NT2/D1 (cell line): ENCODE data around the gene SGCE.

Experiments used
- SUZ12 ChIP-seq: IDR thresholded peaks from 2 replicates; pipeline ENCODE4 v1.6.1; 2011; ENCODE audit not compliant: insufficient read length, insufficient read depth; ENCODE audit errors: extremely low read depth
- YY1 ChIP-seq: IDR thresholded peaks from 2 replicates; pipeline ENCODE4 v1.6.1; 2011; ENCODE audit not compliant: insufficient read length, insufficient read depth
- ZNF274 ChIP-seq: IDR thresholded peaks from 2 replicates; pipeline ENCODE4 v1.6.1; 2011; ENCODE audit warnings: mild to moderate bottlenecking, low read depth, low read length

DNA sequence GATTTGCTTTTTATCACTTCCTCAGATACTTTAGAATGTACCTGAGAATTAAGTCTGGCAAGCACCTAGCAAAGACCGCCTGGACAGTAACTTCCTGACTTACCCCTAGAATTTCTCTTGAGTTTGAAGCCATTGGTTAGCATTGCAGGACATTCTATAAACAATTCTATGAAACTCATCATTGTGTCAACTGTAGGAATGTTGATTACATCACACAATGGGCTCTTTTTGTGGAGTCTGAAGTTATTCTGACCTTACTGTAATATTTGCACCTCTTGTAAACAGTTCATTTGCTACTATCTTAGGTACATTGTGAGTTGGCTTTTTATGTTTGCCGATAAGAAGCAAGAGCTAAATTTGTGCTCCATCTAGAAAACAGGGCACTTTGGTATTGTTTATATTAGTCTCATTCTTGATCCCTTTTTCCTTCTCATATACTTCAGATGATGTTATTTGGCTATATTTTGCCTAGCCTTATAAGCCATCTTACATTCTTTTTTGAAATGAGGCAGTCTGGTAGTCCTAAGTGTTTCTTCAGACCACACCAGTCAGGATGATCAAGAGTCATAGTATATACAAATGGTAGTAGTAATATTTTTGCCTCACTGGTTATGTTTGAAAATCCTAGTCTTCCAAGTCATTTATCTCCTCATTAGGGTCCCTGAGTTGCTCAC is 94.0 kb downstream of the SGCE start:
- TF ChIP-seq ZNF274 (no peak), SUZ12 (no peak), YY1 (no peak)
